SK-N-MC (cell line): ENCODE results near the gene PINLYP.

Source experiments
- EZH2 ChIP-seq: fragments of 200-600 bp; sonication (generic); IDR thresholded peaks from one replicate; pipeline ENCODE4 v1.6.1; 2017; ENCODE audit warnings: antibody characterized with exemption
- FOXP2 ChIP-seq: optimal IDR thresholded peaks from 2 replicates; pipeline ENCODE3; 2011; ENCODE audit warnings: mild to moderate bottlenecking, moderate library complexity; ENCODE audit not compliant: insufficient read depth; ENCODE audit errors: extremely low read length, control extremely low read depth
- POLR2AphosphoS5 ChIP-seq: IDR thresholded peaks from 2 replicates; pipeline ENCODE4 v1.6.1; 2012; ENCODE audit warnings: mild to moderate bottlenecking, low read depth, low read length, borderline replicate concordance

GRCh38 chr19:43541920-43542650 lies 33.5 kb upstream of the PINLYP start:
- TF ChIP-seq POLR2AphosphoS5 (no peak), EZH2 (no peak), FOXP2 (no peak)
